Prostate gland (tissue), 2 donors: Measurements from ENCODE around the gene SLC16A10. TPM values are rescaled to one million over a fixed set of nuclear protein-coding genes. Genes with fewer than 3 reads are reported as not detected.

Experiments
- DNase-seq: peaks from one replicate; pipeline ENCODE4 v3.0.0-alpha.2; 2019; ENCODE audit warnings: low spot score
- H3K27ac ChIP-seq, 2 donors: fragments of 200-600 bp; sonication (generic); 2 replicates each; pipeline ENCODE4 v1.5.1; 2017 to 2019
- H3K27me3 ChIP-seq: fragments of 200-600 bp; sonication (generic); replicated peaks from 2 replicates; pipeline ENCODE4 v1.5.1; 2019; ENCODE audit not compliant: insufficient read depth
- H3K36me3 ChIP-seq, 2 donors: fragments of 200-600 bp; sonication (generic); 1 replicate in 1 of 2; 2 replicates in 1 of 2; pipeline versions ENCODE4 v1.5.1 to v1.8.1; 2017 to 2019
- H3K4me1 ChIP-seq: fragments of 200-600 bp; sonication (generic); replicated peaks from 2 replicates; pipeline ENCODE4 v1.5.1; 2019
- H3K4me3 ChIP-seq, 2 donors: fragments of 200-600 bp; sonication (generic); 2 replicates each; pipeline ENCODE4 v1.5.1; 2017 to 2019
- H3K9me3 ChIP-seq: fragments of 200-600 bp; sonication (generic); 2 replicates; pipeline ENCODE4 v1.5.1; 2017
- POLR2A ChIP-seq: fragments of 450-650 bp; IDR thresholded peaks from one replicate; pipeline ENCODE4 v1.6.1; 2016; ENCODE audit warnings: antibody characterized with exemption, mild to moderate bottlenecking
- POLR2AphosphoS5 ChIP-seq: sonication (generic); formaldehyde crosslinking; IDR thresholded peaks from one replicate; pipeline ENCODE4 v1.6.1; 2017; ENCODE audit warnings: antibody characterized with exemption
- WGBS: methylation state at CpG from one replicate; pipeline ENCODE4 v1.1.5; 2018; 5-methylcytosine and 5-hydroxymethylcytosine counted together
- intact Hi-C: fragments of 100-400 bp; cut with DNase I; formaldehyde crosslinking; loops from one replicate; pipeline ENCODE4 v1.14.2; 2022
- total RNA-seq, 2 donors: library from RNA; depleted of rRNA; stranded (reverse); fragments of >200 nt; gene quantifications; one replicate each; pipeline ENCODE4 v1.1.0, GENCODE V29; 2016
- TF ChIP-seq, protein P1 (sequence below), 4 experiments: fragments of 200-600 bp in 2 of 4; fragments of 450-650 bp in 2 of 4; sonication (generic) in 2 of 4; IDR thresholded peaks; 1 replicate in 3 of 4; 2 replicates in 1 of 4; pipeline ENCODE4 v1.5.1; 2016 to 2019; ENCODE audit warnings: antibody characterized with exemption in 4 of 4, mild to moderate bottlenecking in 2 of 4, moderate library complexity in 2 of 4

The SLC16A10 gene
- total RNA-seq, 2 donors from 2014 or later, result 11.5 to 12.5 TPM

DNA sequence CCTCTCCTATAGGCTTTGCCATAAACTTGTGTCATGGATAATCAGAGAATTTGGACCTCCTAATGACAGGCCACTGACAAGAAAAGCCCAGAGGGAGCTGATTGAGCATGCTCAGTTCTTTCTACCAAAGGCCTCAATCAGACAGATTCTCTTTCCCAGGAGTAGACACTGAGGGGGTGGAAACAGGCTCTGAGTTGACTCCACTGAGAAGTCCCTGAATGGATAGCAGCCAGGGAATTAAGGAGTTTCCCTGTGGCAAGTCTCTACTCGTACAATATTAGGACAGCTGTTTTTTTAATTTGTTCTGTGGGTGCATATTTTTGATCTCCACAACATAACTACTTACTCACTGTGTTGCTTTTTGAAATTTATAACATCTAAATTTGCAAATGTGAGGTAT lies 63.3 kb downstream of the SLC16A10 start:
- Histone ChIP-seq H3K36me3 (no peaks in the 10 kb centered on the region), H3K4me3 (no peak overlapping the region), H3K27me3 (no peaks in the 10 kb centered on the region), H3K27ac (no peak overlapping the region), H3K4me1 (no peaks in the 10 kb centered on the region), H3K9me3 (no peaks in the 10 kb centered on the region)
- intact Hi-C loops, result no loop called here
- TF ChIP-seq POLR2A, result no peak
- no peak for TF ChIP-seq POLR2AphosphoS5
- TF ChIP-seq, protein P1, sequence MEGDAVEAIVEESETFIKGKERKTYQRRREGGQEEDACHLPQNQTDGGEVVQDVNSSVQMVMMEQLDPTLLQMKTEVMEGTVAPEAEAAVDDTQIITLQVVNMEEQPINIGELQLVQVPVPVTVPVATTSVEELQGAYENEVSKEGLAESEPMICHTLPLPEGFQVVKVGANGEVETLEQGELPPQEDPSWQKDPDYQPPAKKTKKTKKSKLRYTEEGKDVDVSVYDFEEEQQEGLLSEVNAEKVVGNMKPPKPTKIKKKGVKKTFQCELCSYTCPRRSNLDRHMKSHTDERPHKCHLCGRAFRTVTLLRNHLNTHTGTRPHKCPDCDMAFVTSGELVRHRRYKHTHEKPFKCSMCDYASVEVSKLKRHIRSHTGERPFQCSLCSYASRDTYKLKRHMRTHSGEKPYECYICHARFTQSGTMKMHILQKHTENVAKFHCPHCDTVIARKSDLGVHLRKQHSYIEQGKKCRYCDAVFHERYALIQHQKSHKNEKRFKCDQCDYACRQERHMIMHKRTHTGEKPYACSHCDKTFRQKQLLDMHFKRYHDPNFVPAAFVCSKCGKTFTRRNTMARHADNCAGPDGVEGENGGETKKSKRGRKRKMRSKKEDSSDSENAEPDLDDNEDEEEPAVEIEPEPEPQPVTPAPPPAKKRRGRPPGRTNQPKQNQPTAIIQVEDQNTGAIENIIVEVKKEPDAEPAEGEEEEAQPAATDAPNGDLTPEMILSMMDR (IDR thresholded peaks at IDR 0.05), result no peak
- 61% methylated on average over 1 of the region's 1 CpG for WGBS
- DNase-seq, result peak; percentile 13

DNA sequence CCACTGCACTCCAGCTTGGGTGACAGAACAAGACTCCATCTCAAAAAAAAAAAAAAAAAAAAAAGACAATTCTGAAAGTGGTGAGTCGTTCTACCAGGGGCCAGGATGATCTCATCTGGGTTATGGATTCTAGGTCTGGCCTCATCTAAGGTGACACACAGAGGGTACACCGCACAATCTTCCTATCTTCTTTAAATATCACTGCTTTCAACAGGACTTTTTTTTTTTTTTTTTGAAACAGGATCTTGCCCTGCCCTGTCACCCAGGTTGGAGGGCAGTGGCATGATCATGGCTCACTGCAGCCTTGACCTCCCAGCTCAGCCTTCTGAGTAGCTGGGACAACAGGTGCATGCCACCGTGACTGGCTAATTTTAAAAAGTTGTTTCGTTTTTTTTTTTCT lies 67.7 kb downstream of the SLC16A10 start:
- TF ChIP-seq, protein P1 (IDR thresholded peaks at IDR 0.05), result no peak
- TF ChIP-seq POLR2A, result no peak
- no peak for TF ChIP-seq POLR2AphosphoS5
- intact Hi-C loops, result no loop called here
- Histone ChIP-seq H3K4me1 (no peaks in the 10 kb centered on the region), H3K4me3 (no peak overlapping the region), H3K27me3 (no peaks in the 10 kb centered on the region), H3K36me3 (no peaks in the 10 kb centered on the region), H3K27ac (no peak overlapping the region), H3K9me3 (no peaks in the 10 kb centered on the region)
- 93% methylated on average over 4 of the region's 4 CpGs for WGBS
- no peak for DNase-seq

DNA sequence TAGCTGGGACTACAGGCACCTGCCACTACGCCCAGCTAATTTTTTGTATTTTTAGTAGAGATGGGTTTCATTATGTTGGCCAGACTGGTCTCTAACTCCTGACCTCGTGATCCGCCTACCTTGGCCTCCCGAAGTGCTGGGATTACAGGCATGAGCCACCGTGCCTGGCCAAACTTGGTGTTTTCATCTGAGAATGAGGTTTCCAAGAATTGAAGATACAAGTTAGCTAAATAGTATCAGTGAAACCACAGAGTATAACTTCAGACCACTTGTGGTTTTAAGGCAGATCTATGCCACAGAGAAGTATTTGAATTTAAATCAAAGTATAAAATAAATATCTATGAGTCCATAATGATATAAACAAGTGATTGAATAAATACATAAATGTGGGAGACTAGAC lies 70.1 kb downstream of the SLC16A10 start:
- Histone ChIP-seq H3K36me3 (no peaks in the 10 kb centered on the region), H3K27me3 (no peaks in the 10 kb centered on the region), H3K4me1 (no peaks in the 10 kb centered on the region), H3K9me3 (peaks cover under 1% of the 10 kb centered on the region), H3K4me3 (no peak overlapping the region), H3K27ac (no peak overlapping the region)
- intact Hi-C loops, result no loop called here
- no peak for TF ChIP-seq POLR2AphosphoS5
- TF ChIP-seq POLR2A, result no peak
- TF ChIP-seq, protein P1 (IDR thresholded peaks at IDR 0.05), result no peak
- DNase-seq, result no peak
- WGBS, result 95% methylated on average over 5 of the region's 5 CpGs

DNA sequence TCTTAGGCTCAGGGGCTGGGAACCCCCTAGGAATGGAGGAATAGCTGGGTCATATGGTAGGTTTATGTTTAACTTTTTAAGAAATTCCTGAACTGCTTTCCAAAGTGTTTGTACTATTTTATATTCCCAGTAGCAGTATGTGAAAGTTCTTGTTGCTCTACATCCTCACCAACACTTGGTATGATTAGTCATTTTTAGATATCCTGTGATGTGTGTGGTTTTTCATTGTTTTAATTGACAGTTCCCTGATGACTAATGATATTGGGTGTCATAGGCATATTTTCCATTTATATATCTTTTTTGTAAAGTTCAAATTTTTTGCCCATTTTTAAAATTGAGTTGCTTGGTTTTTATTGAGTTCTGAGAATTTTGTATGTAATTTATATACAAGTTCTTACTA lies 72.3 kb downstream of the SLC16A10 start:
- Histone ChIP-seq H3K4me3 (no peak overlapping the region), H3K4me1 (no peaks in the 10 kb centered on the region), H3K27me3 (no peaks in the 10 kb centered on the region), H3K27ac (no peak overlapping the region), H3K9me3 (peaks cover 4% of the 10 kb centered on the region), H3K36me3 (no peaks in the 10 kb centered on the region)
- TF ChIP-seq POLR2A (no peak), POLR2AphosphoS5 (no peak)
- TF ChIP-seq, protein P1 (IDR thresholded peaks at IDR 0.05), result no peak
- intact Hi-C loops, result no loop called here
- no peak for DNase-seq

DNA sequence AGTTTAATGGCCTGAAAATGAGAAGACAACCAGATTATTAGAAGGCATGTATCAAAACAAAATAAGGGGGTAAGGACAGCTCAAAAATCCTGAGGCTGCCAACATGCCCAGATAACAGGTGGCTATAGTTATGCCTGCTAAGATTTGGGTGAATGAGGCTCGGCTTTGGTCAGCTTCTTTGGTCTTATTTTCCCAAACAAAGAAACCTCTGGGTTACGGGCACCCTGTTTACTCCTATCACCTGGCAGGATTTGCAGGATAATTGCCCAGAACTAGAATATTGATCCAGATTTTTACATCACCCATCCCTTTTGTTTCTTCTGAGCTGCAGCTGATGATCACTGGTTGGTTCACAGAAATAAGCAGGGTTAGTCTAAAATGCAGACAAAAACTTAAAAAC lies 74.3 kb downstream of the SLC16A10 start:
- Histone ChIP-seq H3K27me3 (no peaks in the 10 kb centered on the region), H3K27ac (no peak overlapping the region), H3K9me3 (peaks cover 4% of the 10 kb centered on the region), H3K4me3 (no peak overlapping the region), H3K36me3 (no peaks in the 10 kb centered on the region), H3K4me1 (no peaks in the 10 kb centered on the region)
- TF ChIP-seq POLR2A, result no peak
- TF ChIP-seq, protein P1 (IDR thresholded peaks at IDR 0.05), result no peak
- TF ChIP-seq POLR2AphosphoS5, result no peak
- 98% methylated on average over 2 of the region's 2 CpGs for WGBS
- DNase-seq, result no peak
- intact Hi-C loops, result no loop called here
